ENCODE measurements around the gene BABAM2.
"Not testable (repeated sequence)": the region's sequence is repeated elsewhere in the genome, so short reads cannot be mapped to it uniquely, and the experiment has no call there.

BABAM2 gene

GRCh38 chr2:27890146-27890923 is at the start of gene BABAM2, which contains the start of gene RBKS:
Gene BABAM2 (plus strand): TSS chr2:27890729. CDS start chr2:27894557, 3,828 bp downstream.
Gene RBKS (minus strand): TSS chr2:27890387. CDS start chr2:27890345, 42 bp downstream.
- peak; percentile 82 for ATAC-seq

- no peak for ATAC-seq
Measured at GRCh38 chr2:27842894-27843293, 47.6 kb upstream of the BABAM2 start.

DNA sequence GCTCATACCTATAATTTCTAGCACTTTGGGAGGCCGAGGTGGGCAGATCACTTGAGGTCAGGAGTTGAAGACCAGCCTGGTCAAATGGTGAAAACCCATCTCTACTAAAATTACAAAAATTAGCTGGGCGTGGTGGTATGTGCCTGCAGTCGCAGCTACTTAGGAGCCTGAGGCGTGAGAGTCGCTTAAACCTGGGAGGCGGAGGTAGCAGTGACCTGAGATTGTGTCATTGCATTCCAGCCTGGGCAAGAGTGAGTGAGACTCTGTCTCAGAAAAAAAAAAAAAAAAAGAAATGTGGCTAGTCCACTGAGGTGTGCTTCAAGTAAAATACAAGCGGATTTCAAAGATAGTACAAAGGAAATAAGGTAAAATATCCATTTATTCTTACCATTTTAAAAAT is 46.5 kb upstream of the BABAM2 start:
- ATAC-seq: no peak

GRCh38 chr2:27844821-27845255 is 45.7 kb upstream of the BABAM2 start:
- ATAC-seq: no peak

GRCh38 chr2:27847333-27847732 is 43.2 kb upstream of the BABAM2 start:
- no peak for ATAC-seq

GRCh38 chr2:27849558-27850205 is 40.8 kb upstream of the BABAM2 start:
- ATAC-seq: no peak

GRCh38 chr2:27852691-27853090 is 37.8 kb upstream of the BABAM2 start:
- no peak for ATAC-seq

DNA sequence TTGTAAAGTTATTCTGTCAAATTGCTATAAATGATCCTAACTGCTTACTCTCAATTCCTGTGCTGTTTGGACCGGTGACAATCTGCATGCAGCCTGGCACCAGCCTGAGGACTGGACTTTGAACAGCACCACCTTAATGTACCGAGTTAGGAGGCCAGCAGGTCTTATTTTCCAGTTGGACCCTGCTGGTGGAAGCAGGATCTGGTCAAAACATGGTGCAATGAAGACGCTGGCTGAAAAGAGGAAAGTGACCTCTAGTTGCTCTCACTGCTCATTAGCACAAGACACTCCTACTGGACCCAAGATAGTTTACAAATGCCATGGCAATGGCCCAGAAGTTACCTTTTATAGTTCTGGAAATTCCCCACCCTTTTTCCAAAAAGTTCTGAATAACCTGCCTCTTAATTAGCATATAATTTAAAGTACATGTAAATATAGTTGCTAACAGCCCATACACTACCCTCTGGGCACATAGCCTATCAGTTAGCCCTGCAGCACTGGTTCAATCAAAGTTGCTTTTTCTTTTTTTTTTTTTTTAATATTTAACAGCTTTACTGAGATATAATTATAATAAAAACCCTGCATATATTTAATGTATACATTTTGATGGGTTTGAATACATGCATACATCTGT is 36.2 kb upstream of the BABAM2 start:
- ATAC-seq: no peak

GRCh38 chr2:27855476-27855875 is 35.1 kb upstream of the BABAM2 start:
- peak; percentile 76 to 77 for ATAC-seq

DNA sequence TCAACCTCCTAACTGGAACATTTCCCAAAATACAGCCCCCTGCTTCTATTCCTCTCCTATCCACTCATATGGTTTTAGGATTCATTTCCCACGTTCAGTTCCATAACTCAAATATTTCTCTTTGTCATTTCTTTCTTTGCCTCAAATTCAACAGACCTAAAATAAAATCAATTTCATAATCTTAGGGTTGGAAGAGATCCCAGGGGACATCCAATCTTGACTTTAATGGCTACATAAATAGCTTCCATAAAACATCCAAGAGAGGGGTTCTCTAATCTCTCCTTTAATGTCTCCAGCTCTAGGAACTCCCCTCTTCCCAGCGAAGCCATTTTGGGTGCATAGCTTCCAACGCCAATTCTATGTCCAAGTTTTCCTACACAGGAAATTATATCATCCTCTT is 34.1 kb upstream of the BABAM2 start:
- ATAC-seq: no peak

- no peak for ATAC-seq
Measured at GRCh38 chr2:27856956-27857355, 33.6 kb upstream of the BABAM2 start.

DNA sequence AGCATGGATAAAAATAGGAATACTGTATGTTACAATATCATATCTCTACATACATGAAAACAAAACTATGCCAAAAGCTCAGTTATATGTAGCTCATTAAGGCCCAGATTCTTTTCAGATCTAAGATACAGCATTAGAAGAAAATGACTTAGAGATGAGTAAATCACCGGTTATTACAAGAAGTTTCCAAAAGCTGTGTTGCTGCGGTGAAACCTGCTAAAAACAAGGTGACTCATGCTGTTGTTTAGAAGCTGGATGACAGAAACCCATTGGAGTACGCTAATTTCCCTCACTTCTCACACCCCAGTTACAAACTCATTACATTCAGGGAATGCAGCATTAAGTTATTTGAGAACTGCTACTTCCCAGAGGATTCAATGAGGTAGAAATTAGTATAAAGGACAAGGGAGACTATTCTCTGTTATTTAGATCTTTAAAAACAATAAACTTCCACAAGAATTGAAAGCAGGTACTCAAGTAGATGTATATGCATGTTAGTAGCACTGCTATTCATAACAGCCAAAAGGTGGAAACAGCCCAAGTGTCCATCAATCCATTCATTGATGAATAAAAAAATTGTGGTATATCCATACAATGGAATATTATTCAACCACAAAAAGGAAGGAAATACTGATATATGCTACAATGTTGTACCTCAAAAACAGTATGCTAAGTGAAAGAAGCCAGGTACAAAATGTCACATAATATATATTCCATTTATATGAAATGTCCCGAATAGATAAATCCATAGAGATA is 32.9 kb upstream of the BABAM2 start:
- ATAC-seq: peak; percentile 59

GRCh38 chr2:27860111-27860510 is 30.4 kb upstream of the BABAM2 start:
- ATAC-seq: peak; percentile 75 to 77

DNA sequence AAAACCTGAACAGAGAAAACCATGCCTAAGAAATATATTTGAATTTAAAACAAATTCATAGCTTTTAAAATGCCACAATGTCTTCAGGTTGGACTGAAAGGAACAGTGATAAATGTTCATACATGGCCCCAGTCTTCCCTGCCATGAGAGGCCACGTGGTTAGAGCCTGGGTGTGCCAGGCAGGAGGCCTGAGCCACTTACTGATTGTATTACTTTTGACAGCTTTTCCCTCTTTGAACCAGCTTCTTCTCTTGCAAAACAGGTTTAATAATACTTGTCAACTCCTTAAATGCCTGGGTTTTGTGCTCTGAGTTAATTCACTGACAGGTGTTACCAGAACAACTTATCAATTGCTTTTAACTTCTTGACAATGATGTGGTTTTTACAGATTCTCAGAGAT is 27.4 kb upstream of the BABAM2 start:
- ATAC-seq: no peak

DNA sequence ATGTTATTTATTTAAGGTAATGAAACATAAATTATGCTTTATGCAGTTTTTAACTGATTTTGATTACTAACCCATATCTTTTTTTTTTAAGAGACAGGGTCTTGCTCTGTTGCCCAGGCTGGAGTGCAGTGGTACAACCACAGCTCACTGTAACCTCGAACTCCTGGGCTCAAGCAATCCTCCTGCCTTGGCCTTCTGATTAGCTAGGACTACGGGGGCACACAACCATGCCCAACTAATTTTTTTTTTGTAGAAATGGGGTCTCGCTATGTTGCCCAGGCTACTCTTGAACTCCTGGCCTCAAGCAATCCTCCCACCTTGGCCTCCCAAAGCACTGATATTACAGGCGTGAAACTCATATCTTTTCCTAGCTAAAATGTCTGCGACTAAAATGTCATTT is 26.6 kb upstream of the BABAM2 start:
- not testable (repeated sequence) for ATAC-seq

- no peak for ATAC-seq
Measured at GRCh38 chr2:27866237-27866636, 24.3 kb upstream of the BABAM2 start.

DNA sequence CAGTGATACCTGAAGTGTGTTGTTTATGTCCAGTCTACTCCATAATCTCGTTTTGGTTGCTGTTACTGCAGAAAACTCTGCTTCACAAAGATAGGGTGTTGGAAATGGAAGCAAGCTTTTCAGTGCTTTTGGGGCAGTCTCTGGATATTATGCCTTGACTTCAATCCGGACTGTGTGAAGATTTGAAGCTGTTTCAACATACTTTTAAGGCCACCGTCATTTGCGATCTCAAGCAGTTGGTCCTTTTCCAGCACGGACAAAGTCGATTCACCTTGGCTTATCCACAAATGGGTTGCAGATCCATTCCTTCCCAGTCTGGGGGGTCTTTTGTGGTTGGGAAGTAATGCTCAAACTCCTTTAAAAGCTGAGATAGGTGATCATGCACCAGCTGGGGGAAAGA is 20.8 kb upstream of the BABAM2 start:
- no peak for ATAC-seq

- ATAC-seq: no peak
Measured at GRCh38 chr2:27870724-27871123, 19.8 kb upstream of the BABAM2 start.

DNA sequence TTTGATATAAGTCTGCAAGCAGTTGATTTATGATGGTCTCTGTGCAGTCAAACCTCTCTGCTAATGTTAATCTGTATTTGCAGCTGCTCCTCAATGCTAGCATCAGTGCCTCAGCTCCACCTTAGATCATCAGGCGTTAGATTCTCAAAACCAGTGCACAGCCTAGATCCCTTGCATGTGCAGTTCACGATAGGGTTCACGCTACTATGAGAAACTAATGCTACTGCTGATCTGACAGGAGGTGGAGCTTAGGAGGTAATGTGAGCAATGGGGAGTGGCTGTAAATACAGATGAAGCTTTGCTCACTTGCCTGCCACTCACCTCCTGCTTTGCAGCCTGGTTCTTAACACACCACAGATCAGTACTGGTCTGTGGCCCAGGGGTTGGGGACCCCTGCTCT is 18.7 kb upstream of the BABAM2 start:
- no peak for ATAC-seq

DNA sequence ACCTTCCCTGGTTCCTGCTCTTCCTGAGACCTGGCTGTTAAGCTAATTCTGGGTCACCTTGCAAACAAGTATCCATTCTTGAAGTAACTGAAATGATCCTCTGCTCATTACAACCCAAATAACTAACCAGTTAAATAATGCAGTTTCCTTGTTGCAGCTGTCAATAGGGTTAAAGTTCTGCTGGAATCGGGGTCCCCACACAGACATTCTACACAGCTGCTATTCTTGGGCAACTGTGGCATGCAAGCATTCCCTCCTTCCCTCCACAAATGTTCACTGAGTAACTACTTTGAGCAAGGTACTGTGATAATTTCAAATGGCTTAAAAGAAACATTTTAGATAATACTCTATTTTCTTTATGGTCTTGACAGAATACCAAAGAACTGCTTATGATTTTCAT is 17.4 kb upstream of the BABAM2 start:
- ATAC-seq: no peak

DNA sequence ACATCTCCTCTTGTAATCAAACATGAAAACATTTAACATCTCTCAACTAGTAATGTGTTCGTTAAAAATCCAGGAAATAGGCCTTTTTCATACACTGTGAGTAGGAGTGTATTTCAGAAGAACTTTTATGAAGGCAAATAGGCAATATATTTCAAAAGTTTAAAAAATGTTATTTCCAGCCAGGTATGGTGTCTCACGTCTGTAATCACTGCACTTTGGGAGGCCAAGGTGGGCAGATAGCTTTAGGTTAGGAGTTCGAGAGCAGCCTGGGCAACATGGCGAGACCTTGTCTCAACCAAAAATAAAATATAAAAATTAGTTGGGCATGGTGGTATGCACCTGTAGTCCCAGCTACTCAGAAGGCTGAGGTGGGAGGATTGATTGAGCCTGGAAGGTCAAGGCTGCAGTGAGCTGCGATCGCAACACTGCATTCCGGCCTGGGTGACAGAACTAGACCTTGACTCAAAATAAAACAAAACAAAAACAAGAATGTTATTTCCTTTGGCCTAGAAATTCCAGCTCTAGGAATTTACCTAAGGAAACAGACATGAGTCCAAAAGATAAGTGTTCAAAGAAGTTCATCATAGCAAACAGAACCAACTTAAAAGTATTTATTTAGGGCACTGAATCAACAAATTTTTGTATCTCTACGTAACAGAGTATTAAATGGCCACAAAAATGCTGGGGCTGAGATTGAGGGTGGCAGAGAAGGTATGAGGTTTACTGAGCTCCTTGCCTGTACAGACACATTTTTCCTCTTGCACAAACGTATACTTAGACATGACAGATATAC is 15.2 kb upstream of the BABAM2 start:
- no peak for ATAC-seq

- ATAC-seq: no peak
Measured at GRCh38 chr2:27878825-27879224, 11.7 kb upstream of the BABAM2 start.

Measured in activated CD4-positive, CD25-positive, alpha-beta regulatory T cell treated with anti-CD3 and anti-CD28 coated beads, Interleukin-2, amount 50 U/mL, for 24 hours (primary cell).